ENCODE measurements around the gene KRTAP12-2.
"Not testable (repeated sequence)": the region's sequence is repeated elsewhere in the genome, so short reads cannot be mapped to it uniquely, and the experiment has no call there.

The KRTAP12-2 gene

DNA sequence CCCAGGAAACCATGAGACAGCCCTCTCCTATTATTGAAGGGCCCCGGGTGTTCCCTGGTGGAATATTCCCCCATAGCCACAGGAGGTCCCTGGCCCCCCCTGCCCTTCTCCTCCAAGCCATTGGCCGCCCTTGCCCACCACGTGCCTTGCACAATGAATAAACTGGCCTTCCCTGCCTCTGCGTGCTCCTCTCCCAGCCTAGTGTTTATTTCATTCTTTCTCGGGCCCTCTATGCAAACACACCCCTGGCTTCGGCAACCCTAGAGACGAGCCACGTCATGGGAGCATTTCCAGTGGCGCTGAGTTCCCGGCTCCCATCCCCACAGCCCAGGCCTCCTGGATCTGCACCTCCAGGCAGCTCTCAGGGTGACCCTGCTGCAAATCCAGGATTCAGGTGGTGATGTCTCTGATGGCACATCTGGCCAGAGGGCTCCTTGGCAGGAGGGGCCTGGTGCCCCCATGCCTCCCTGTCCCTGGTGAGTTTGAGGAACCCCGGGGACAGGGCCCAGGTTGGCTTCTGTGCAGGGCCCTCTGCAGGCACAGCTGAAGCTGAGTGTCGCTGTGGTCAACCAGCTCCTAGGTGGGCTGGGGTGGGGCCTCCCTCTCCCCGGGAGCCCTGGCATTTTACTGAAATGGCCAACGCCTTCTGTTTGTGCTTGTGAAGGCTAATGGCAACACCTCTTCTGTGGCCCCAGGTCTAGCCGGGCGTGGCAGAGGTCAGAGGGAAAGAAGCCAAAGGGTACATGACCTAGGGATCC, 36.4 kb upstream of the KRTAP12-2 start:
- in situ Hi-C loops (cut with MboI; ENCODE audit: low sequenced_read_pairs), result no loop called here

DNA sequence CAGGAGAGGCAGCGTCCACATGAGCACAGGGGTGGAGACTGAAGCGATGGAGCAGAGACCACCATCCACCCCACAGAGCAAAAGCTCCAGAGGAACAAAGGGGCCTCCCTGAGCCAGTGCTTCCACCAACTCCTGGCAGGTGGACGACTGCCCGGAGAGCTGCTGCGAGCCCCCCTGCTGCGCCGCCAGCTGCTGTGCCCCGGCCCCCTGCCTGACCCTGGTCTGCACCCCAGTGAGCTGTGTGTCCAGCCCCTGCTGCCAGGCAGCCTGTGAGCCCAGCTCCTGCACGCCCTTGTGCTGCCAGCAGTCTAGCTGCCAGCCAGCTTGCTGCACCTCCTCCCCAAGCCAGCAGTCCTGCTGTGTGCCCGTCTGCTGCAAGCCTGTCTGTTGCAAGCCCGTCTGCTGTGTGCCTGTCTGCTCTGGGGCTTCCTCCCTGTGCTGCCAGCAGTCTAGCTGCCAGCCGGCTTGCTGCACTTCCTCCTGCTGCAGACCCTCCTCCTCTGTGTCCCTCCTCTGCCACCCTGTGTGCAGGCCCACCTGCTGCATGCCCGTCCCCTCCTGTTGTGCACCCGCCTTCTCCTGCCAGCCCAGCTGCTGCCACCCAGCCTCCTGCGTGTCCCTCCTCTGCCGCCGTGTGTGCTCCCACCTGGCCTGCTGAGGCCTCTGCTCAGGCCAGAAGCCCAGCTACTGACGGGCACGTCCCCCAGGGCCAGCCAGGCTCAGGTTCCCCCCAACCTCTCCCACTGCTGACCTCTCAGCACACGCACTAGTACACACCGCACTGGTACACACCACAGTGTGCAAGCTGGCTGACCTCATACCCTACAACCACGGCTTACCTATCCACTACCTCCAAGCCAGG, 35.6 kb upstream of the KRTAP12-2 start:
- in situ Hi-C loops (cut with MboI; ENCODE audit: low sequenced_read_pairs), result no loop called here

DNA sequence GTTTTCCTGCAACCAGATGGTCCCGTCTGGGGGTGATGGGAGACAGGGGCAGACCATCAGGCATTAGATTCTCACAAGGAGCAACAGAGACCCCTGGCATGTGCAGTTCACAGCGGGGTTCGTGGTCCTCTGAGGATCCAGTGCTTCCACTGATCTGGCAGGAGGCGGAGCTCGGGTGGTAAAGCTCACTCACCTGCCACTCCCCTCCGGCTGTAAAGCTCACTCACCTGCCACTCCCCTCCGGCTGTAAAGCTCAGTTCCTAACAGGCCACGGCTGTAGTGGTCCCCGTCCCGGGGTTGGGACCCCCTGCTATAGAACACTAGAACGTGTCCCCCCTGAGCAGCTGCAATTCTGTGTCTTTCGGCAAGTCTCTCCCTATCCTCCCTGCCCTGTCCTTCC, 34.8 kb upstream of the KRTAP12-2 start:
- in situ Hi-C loops (cut with MboI; ENCODE audit: low sequenced_read_pairs), result no loop called here

DNA sequence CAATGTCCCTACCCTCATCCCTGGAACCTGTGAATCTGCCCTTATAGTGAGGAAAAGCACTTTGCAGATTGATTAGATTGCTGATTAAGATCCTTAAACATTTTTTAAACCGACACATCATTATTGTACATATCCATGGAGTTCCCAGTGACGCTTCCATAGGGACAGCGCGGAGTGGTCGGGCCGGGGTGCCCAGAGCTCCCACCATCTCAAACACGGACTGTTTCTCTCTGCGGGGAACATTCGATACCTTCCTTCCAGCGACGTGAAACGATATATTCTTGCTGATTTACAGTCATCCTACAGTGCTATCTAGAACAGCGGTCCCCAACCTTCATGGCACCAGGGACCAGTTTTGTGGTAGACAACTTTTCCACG, 34.3 kb upstream of the KRTAP12-2 start:
- in situ Hi-C loops (cut with MboI; ENCODE audit: low sequenced_read_pairs), result no loop called here

DNA sequence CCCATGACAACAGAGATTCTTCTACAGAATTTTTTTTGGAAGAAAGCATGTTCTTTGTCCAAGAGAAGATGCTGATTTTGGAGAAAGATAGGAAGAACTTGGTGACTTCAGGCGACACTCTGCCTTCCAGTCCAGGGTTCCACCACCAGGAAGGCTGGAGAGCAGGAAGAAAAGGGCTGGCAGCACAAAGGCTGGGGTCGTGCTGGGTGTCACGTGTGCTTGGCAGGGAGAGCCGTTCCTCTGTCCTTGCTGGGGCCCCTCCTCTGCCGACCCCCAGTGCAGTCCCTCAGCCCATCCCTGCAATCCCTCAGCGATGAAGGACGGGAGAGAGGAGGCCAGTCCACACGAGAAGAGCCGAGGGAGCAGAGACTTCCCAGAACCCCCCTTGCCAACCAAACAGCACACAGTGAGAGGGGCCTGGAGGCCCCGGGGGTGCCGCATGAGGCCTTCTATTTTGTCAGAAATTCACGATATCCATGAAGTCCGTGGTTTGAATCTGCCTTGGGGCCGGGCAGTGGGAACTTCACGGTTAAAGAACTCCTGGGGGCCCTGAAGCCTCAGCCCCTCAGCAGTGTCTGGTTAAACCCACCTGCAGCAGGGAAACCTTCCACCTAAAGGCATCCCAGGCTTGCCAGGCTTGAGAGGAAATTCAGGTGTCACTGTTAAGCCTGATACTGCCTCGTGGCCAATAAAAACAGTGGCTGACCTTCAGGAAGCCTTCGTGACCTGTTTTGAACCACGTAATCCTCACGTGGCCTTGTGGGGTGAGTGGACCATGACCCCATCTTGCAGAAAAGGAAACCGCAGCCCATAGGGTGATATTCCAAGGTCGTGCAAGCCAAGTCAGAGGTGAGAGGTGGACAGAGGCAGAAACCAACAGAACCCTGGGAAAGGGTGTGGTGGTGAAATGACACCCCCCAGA, 33.6 kb upstream of the KRTAP12-2 start:
- in situ Hi-C loops (cut with MboI; ENCODE audit: low sequenced_read_pairs), result no loop called here

DNA sequence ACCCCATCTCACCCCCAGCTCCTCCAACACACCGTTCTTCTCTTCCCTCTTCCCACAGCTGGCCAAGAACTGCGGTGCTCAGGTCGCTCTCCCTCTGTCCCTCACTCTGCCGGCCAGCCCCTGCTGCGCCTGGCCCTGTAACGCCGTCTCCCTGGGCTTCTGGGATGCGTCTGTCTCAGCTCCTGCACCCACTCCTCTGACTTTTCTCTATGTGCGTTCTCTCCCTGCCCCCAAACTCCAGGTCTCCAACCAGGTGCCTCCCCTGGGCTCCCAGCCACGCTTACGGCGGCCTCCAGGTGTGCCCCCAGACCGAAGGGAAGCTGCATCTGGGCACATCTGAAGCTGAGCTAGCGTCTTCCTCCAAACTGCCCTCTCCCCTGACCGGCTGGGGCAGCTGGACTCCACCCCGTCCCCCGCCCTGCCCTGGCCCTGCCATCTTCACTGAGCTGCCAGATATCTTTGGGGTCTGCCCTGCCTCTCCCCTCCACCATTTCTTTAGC, 32.8 kb upstream of the KRTAP12-2 start:
- in situ Hi-C loops (cut with MboI; ENCODE audit: low sequenced_read_pairs), result no loop called here

DNA sequence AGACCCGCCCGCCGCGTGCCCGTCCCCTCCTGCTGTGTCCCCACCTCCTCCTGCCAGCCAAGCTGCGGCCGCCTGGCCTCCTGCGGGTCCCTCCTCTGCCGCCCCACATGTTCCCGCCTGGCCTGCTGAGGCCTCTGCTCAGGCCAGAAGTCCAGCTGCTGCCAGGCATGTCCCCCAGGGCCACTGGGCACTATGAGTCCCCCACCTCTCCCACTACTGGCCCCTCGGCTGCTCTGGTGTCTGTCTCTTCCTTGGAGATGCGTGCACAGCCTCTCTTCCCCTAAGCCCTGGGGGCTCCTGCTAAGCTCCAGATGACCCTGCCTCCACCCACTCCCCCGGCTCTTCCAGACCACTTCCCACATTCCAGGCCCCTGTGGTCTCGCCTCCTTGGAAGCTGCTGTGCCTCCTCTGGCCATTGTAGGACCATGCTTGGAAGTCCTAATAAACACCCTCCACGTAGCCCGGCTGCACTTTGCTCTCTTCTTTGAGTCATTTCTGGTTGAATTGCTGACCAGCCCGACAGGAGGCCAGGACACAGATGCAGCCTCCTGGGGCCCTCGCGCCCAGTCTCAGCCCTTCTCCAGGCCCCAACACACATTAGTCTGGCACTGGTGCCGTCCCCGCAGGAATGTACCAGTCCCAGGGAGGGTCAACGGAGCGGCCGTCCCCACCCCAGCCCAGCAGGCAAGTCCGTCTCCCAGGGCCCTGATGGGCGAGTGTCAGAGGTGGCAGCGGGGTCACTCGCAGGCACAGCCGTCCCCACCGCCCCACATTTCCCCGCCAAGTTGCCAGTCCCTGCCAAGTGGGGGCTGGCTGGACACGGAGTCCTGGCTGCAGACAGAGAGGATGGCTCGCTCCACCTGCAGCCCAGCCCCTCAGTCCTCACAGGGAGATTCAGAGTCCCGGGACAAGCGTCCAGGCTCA, 31.3 kb upstream of the KRTAP12-2 start:
- in situ Hi-C loops (cut with MboI; ENCODE audit: low sequenced_read_pairs), result no loop called here

DNA sequence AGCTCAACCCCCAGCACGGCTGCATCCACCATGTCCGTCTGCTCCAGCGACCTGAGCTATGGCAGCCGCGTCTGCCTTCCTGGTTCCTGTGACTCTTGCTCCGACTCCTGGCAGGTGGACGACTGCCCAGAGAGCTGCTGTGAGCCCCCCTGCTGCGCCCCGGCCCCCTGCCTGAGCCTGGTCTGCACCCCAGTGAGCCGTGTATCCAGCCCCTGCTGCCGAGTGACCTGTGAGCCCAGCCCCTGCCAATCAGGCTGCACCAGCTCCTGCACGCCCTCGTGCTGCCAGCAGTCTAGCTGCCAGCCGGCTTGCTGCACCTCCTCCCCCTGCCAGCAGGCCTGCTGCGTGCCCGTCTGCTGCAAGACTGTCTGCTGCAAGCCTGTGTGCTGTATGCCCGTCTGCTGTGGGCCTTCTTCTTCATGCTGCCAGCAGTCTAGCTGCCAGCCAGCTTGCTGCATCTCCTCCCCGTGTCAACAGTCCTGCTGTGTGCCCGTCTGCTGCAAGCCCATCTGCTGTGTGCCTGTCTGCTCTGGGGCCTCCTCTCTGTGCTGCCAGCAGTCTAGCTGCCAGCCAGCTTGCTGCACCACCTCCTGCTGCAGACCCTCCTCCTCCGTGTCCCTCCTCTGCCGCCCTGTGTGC, 30.6 kb upstream of the KRTAP12-2 start, which contains the start of gene KRTAP10-12:
Gene KRTAP10-12, plus strand, starts transcription at position 1 of the 639 bp plus-strand sequence. Its CDS starts 30 bp downstream, at position 31.
- in situ Hi-C loops (cut with MboI; ENCODE audit: low sequenced_read_pairs), result not testable (repeated sequence)

DNA sequence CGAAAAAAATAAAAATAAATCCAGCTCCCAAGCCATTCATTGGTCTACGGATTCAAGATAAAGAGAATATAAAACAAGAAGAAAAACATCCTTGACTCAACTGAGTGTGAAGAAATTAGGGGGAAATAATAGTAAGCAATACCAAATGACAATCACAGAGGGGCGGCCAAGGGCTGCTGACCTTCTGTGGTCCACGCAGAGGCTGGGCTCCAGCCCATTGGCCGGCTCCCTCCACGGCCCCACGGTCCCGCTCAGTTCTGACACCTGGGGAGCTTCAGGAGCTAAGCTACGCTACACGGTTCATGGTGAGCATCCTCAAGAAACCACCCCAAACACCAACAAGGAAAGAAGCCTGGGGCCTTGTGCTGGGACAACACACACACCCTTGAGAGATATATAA, 29.8 kb upstream of the KRTAP12-2 start:
- in situ Hi-C loops (cut with MboI; ENCODE audit: low sequenced_read_pairs), result no loop called here

DNA sequence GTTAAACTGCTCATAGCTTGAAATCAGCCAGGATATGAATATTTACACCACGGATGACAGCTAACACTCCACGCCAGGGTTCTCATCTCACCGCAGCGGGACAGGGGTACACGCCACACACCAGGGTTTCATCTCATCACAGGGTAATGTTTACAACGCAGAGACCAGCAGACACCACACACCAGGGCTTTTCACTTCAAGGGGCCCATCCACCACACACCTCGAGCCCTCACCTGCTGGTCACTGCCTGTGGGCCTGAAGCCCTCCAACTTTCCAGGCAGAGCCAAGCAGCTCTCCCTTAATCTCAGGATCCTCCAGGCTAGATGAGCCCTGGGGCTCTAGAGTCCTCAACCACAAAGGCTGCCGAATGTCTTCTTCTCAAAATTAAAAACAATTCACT, 28.9 kb upstream of the KRTAP12-2 start:
- in situ Hi-C loops (cut with MboI; ENCODE audit: low sequenced_read_pairs), result no loop called here

DNA sequence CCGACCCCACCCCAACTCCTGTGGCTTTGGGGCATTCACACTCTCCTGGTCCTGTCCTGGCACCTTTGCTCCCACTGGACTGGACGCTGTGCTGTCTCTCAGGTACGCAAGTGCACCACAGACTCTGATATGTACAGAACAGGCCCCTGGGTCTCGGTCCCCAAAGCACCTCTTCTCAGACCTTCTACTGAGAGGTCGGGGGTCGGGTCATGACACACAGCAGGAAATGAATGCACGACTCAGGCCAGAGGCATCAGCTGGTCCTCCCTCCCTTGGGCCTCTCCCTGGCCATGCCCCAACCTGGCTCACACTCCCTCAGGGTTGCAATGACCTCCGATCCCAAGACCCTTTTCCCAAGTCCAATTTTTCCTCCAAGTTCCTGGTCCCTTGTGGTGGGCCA, 28.5 kb upstream of the KRTAP12-2 start:
- in situ Hi-C loops (cut with MboI; ENCODE audit: low sequenced_read_pairs), result no loop called here

DNA sequence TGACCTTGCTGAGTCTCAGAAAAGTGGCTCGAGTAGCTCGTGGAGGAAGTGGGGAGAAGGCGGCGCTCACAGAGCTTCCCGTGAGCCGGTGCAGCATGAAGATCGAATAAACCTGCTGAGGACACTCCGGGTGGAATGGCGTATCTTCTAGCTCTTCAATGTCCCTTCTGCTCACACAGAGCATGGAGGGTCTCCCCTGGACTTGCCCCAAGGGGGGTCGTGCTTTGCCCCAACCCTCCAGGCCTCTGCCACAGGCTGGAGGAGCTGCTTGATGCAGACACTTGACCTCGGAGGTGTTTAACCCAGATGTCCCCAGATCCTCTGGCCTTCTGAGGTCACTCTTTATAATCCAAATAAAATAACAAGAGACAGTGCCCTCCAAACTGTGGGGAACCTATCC, 28.0 kb upstream of the KRTAP12-2 start:
- in situ Hi-C loops (cut with MboI; ENCODE audit: low sequenced_read_pairs), result no loop called here

DNA sequence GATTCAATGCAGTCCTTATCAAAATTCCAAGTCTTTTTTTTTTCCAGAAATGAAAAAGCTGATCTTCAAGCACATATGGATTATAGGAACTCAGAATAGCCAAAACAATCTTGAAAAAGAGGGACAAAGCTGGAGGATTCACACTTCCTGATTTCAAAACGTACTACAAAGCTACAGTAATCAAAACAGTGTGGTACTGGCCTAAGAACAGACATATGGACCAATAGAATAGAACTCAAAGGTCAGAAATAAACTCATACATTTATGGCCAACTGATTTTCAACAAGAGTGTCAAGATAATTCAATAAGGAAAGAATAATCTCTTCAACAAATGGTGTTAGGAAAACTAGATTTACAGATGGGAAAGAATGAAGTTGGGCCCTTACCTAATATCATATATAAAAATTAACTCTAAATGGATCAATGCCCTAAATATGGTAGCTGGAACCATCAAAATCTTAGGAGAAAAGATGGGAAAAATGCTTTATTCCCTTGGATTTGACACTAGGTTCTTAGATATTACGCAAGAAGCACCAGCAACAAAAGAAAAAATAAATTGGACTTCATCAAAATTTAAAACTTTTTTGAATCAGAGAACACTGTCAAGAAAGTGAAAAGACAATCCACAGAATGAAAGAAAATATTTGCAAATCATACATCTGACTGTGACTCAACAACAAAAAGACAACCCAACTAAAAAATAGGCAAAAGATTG, 26.2 kb upstream of the KRTAP12-2 start:
- in situ Hi-C loops (cut with MboI; ENCODE audit: low sequenced_read_pairs), result no loop called here

DNA sequence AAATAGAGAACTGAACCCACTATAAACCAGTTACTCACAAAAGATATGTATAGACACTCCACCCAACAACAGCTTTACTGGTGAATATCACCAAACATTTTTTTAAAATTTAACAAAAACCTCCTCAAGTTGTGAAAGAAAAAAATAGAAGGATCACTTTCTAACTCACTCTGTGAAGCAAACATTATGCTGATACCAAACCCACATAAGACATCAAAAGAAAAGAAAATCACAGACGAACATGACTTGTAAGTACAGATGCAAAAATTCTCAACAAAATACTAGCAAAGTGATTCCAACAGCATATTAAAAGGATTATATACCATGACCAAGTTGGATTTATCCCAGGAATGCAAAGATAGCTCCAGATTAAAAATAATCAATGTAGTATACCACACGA, 25.0 kb upstream of the KRTAP12-2 start:
- in situ Hi-C loops (cut with MboI; ENCODE audit: low sequenced_read_pairs), result no loop called here

DNA sequence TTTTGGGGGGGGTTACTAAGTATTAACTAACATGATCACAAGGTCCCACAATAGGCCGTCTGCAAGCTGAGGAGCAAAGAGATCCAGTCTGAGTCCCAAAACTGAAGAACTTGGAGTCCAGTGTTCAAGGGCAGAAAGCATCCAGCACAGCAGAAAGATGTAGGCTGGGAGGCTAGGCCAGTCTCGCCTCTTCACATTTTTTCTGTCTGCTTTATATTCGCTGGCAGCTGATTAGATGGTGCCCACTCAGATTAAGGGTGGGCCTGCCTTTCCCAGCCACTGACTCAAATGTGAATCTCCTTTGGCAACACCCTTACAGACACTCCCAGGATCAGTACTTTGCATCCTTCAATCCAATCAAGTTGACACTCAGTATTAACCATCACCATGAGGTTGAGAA, 23.0 kb upstream of the KRTAP12-2 start:
- in situ Hi-C loops (cut with MboI; ENCODE audit: low sequenced_read_pairs), result not testable (repeated sequence)

DNA sequence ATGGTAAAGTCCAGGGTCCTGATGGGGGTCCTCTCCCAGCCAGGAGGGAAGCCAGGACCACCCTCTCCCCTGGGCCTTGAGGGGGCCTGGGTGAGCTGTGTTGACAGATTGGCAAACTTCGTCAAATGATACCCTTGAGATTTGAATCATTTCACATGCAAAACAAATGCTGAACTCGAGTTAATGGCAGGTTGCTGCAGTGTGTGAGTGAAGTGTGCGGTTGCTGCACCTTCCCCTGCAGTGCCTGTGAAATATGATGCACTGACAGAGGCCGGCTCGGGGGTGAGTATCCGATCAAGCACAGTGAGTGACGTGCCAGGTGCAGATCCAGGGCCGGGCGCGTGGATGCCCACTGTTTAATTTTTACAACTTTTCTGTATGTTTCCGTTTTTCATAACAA, 20.9 kb upstream of the KRTAP12-2 start:
- in situ Hi-C loops (cut with MboI; ENCODE audit: low sequenced_read_pairs), result no loop called here

DNA sequence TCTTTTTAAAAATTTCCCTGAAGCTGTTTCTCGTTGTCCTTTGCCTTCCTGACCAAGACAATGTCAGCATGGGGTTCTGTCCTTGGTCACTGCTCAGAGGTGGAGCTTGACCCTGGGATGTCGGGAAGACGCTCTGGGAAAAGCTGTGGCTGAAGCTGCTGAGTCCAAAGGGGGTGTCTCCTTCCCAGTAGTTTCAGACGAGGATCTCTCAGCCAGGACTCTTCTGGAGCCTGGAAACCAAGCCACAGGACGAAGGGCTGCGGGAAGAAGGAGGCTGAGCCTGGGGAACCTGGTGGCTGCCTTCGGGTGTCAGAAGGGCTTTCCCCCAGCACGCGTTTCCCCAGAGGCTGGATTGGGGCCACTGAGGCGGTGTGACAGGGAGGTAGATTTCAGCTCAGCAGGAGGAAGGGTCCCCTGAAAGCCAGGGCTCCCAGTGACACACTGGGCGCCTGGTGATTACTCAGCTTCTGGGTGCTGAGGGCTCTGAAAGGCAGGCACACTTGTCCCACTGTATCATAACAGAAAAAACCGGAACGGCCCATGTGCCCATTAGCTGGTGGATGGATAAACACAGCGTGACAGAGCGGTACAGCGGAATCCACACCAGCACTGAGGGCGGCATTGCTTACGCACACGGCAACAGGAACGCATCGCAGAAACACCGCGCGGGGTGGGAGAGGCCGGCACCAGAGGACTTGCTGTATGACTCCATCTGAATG, 20.3 kb upstream of the KRTAP12-2 start:
- in situ Hi-C loops (cut with MboI; ENCODE audit: low sequenced_read_pairs), result no loop called here
